Transverse colon (tissue), 4 donors: ENCODE results near the gene FFAR2. TPM values are rescaled to one million over a fixed set of nuclear protein-coding genes. Genes with fewer than 3 reads are reported as not detected.

Experiments used
- DNase-seq: peaks from one replicate; pipeline ENCODE4 v3.0.0-alpha.2; 2019
- H3K27ac ChIP-seq, 4 donors: fragments of 200-600 bp; sonication (generic); 2 replicates each; pipeline ENCODE4 v1.5.1; 2016 to 2018; ENCODE audit warnings: inconsistent platforms in 4 of 4
- H3K27me3 ChIP-seq: fragments of 200-600 bp; sonication (generic); 2 replicates; pipeline ENCODE4 v1.5.1; 2017; ENCODE audit warnings: inconsistent platforms
- H3K36me3 ChIP-seq, 4 donors: fragments of 200-600 bp; sonication (generic); 2 replicates each; pipeline ENCODE4 v1.5.1; 2017 to 2019; ENCODE audit warnings: inconsistent platforms in 4 of 4
- H3K4me1 ChIP-seq, 4 donors: fragments of 200-600 bp; sonication (generic); 2 replicates each; pipeline ENCODE4 v1.5.1; 2017 to 2020; ENCODE audit warnings: inconsistent platforms in 4 of 4
- H3K4me3 ChIP-seq, 4 donors: fragments of 200-600 bp; sonication (generic); 1 replicate in 1 of 4; 2 replicates in 3 of 4; pipeline versions ENCODE4 v1.5.1 to v1.6.1; 2017 to 2019; ENCODE audit warnings: inconsistent platforms in 4 of 4
- H3K9me3 ChIP-seq, 2 donors: fragments of 200-600 bp; sonication (generic); 2 replicates each; pipeline ENCODE4 v1.5.1; 2017 to 2019; ENCODE audit warnings: inconsistent platforms in 2 of 2
- CTCF ChIP-seq, 5 experiments: fragments of 200-600 bp in 3 of 5; fragments of 450-650 bp in 2 of 5; sonication (generic) in 3 of 5; IDR thresholded peaks; 1 replicate in 2 of 5; 2 replicates in 3 of 5; pipeline ENCODE4 v1.5.1; 2016 to 2017; ENCODE audit warnings: antibody characterized with exemption in 5 of 5, inconsistent platforms in 3 of 5, mild to moderate bottlenecking in 2 of 5, moderate library complexity in 1 of 5
- EP300 ChIP-seq: sonication (generic); formaldehyde crosslinking; IDR thresholded peaks from one replicate; pipeline ENCODE4 v1.6.1; 2017; ENCODE audit warnings: antibody characterized with exemption, low read depth
- POLR2A ChIP-seq: fragments of 450-650 bp; IDR thresholded peaks from one replicate; pipeline ENCODE4 v1.6.1; 2016; ENCODE audit warnings: antibody characterized with exemption, mild to moderate bottlenecking, moderate library complexity
- POLR2AphosphoS5 ChIP-seq, 3 donors: sonication (generic); formaldehyde crosslinking; IDR thresholded peaks; one replicate each; pipeline ENCODE4 v1.6.1; 2016; ENCODE audit warnings: antibody characterized with exemption in 3 of 3
- WGBS, 2 donors: methylation state at CpG; one replicate each; pipeline ENCODE4 v1.1.5; 2018; ENCODE audit warnings: low coverage in 1 of 2; 5-methylcytosine and 5-hydroxymethylcytosine counted together
- in situ Hi-C, 4 donors: fragments of 200-750 bp; cut with MboI; loops; one replicate each; pipeline versions ENCODE4 v1.15.0 to v1.15.1; 2017; ENCODE audit warnings: low sequenced_read_pairs in 3 of 4, low pct_ligation_motif_present in 1 of 4, low pct_unique_long_range_greater_than_20kb in 1 of 4
- intact Hi-C: fragments of 100-400 bp; cut with DNase I; formaldehyde crosslinking; loops from one replicate; pipeline ENCODE4 v1.15.1; 2023; ENCODE audit warnings: low total_unique reads
- total RNA-seq, 4 donors: library from RNA; depleted of rRNA; stranded (reverse); fragments of >200 nt; gene quantifications; one replicate each; pipeline ENCODE4 v1.1.0, GENCODE V29; 2016

FFAR2 gene
- total RNA-seq, 4 donors from 2014 or later: 0.32 to 2.2 TPM; not detected in 2

GRCh38 chr19:35432911-35433310, 15.1 kb upstream of the FFAR2 start:
- H3K4me1 ChIP-seq: peaks cover 24 to 54% (median 26%) of the 10 kb centered on the region in 4 donors
- H3K9me3 ChIP-seq: no peaks in the 10 kb centered on the region
- no peak overlapping the region for H3K4me3 ChIP-seq
- TF ChIP-seq CTCF (IDR thresholded peaks at IDR 0.05) (no peak), POLR2A (no peak), EP300 (no peak), POLR2AphosphoS5 (IDR thresholded peaks at IDR 0.05) (no peak)
- intact Hi-C loops: no loop called here
- H3K27ac ChIP-seq: peak overlapping the region in 3 of 4 donors; percentile 79 to 87 (median 86)
- H3K36me3 ChIP-seq: no peaks in the 10 kb centered on the region
- 56 to 80% methylated on average over 2 to 9 of the region's 9 CpGs for WGBS, 2 donors
- in situ Hi-C loops: no loop called here
- DNase-seq: no peak
- no peaks in the 10 kb centered on the region for H3K27me3 ChIP-seq

- Histone ChIP-seq H3K4me3 (no peak overlapping the region), H3K36me3 (no peaks in the 10 kb centered on the region), H3K4me1 (peaks cover 24 to 56% (median 26%) of the 10 kb centered on the region in 4 donors), H3K9me3 (no peaks in the 10 kb centered on the region), H3K27me3 (no peaks in the 10 kb centered on the region), H3K27ac (peak overlapping the region; percentile 79 to 87 (median 85))
- intact Hi-C loops: no loop called here
- TF ChIP-seq CTCF (IDR thresholded peaks at IDR 0.05) (no peak), POLR2A (no peak), EP300 (no peak), POLR2AphosphoS5 (IDR thresholded peaks at IDR 0.05) (no peak)
- no peak for DNase-seq
- in situ Hi-C loops: no loop called here
- WGBS, 2 donors: 86% methylated on average over 6 of the region's 7 CpGs; no CpG with 5 or more reads in 1 of the 2 donors
These were observed 14.6 kb upstream of the FFAR2 start for GRCh38 chr19:35433448-35433847.

GRCh38 chr19:35435896-35436295, 12.2 kb upstream of the FFAR2 start:
- TF ChIP-seq EP300 (no peak), POLR2A (no peak), CTCF (IDR thresholded peaks at IDR 0.05) (no peak), POLR2AphosphoS5 (IDR thresholded peaks at IDR 0.05) (no peak)

GRCh38 chr19:35436477-35437405, 11.3 kb upstream of the FFAR2 start:
- peaks cover 21 to 40% (median 23%) of the 10 kb centered on the region in 4 donors for H3K4me1 ChIP-seq
- H3K9me3 ChIP-seq: no peaks in the 10 kb centered on the region
- in situ Hi-C loops (no loop called here), intact Hi-C loops (no loop called here)
- peak; percentile 46 for DNase-seq
- no peak for TF ChIP-seq CTCF (IDR thresholded peaks at IDR 0.05)
- TF ChIP-seq POLR2A: no peak
- peak in 1 of 3 donors; percentile 58 for TF ChIP-seq POLR2AphosphoS5 (IDR thresholded peaks at IDR 0.05)
- 2 to 11% methylated on average over 10 to 17 of the region's 17 CpGs for WGBS, 2 donors
- H3K27ac ChIP-seq: peak overlapping the region; percentile 79 to 87 (median 85)
- H3K4me3 ChIP-seq: peak overlapping the region in 1 of 4 donors; percentile 17
- no peaks in the 10 kb centered on the region for H3K27me3 ChIP-seq
- no peaks in the 10 kb centered on the region for H3K36me3 ChIP-seq

More at GRCh38 chr19:35435896-35436295, 12.2 kb upstream of the FFAR2 start:
- peaks cover 21 to 40% (median 23%) of the 10 kb centered on the region in 4 donors for H3K4me1 ChIP-seq
- 50 to 73% methylated on average over 3 of the region's 3 CpGs for WGBS, 2 donors
- H3K9me3 ChIP-seq: no peaks in the 10 kb centered on the region
- no peaks in the 10 kb centered on the region for H3K27me3 ChIP-seq
- H3K4me3 ChIP-seq: no peak overlapping the region
- H3K36me3 ChIP-seq: no peaks in the 10 kb centered on the region
- in situ Hi-C loops (no loop called here), intact Hi-C loops (no loop called here)
- no peak for DNase-seq
- H3K27ac ChIP-seq: peak overlapping the region; percentile 79 to 87 (median 85)
